HUDEP-2 (cell line): ENCODE measurements around the gene NOX4.

Experiments used
- DNase-seq, 76 experiments: peaks; one replicate each; lab custom pipeline; 2025; ENCODE audit not compliant: unreplicated experiment in 76 of 76; lab: John Stamatoyannopoulos, UW

Gene NOX4

GRCh38 chr11:89490981-89491690, at the start of gene NOX4:
NOX4 (minus strand) TSS chr11:89491375; CDS start chr11:89491246, 129 bp downstream.
- DNase-seq = no peak

- DNase-seq = no peak
These were observed 49.7 kb upstream of the NOX4 start for GRCh38 chr11:89540826-89541225.

GRCh38 chr11:89537936-89538335, 46.8 kb upstream of the NOX4 start:
- no peak for DNase-seq

- DNase-seq = no peak
These were observed 45.8 kb upstream of the NOX4 start for GRCh38 chr11:89536926-89537325.

GRCh38 chr11:89535221-89535620, 44.0 kb upstream of the NOX4 start:
- no peak for DNase-seq

GRCh38 chr11:89529626-89530380, 38.6 kb upstream of the NOX4 start:
- no peak for DNase-seq

GRCh38 chr11:89521792-89522191, 30.6 kb upstream of the NOX4 start:
- DNase-seq = no peak

- DNase-seq = no peak
These were observed 30.1 kb upstream of the NOX4 start for GRCh38 chr11:89521294-89521693.

- DNase-seq = no peak
These were observed 25.3 kb upstream of the NOX4 start for GRCh38 chr11:89516496-89516895.

- DNase-seq = no peak
These were observed 17.4 kb upstream of the NOX4 start for GRCh38 chr11:89508544-89508943.

GRCh38 chr11:89504270-89504669, 13.1 kb upstream of the NOX4 start:
- DNase-seq = no peak

GRCh38 chr11:89503422-89503821, 12.2 kb upstream of the NOX4 start:
- no peak for DNase-seq

- DNase-seq = no peak
These were observed 11.1 kb upstream of the NOX4 start for GRCh38 chr11:89502301-89502700.

- no peak for DNase-seq
These were observed 9.2 kb upstream of the NOX4 start for GRCh38 chr11:89500336-89500735.

GRCh38 chr11:89498845-89499448, 7.8 kb upstream of the NOX4 start:
- peak in 1 of 76 experiments; percentile 2 for DNase-seq

- DNase-seq = no peak
These were observed 4.8 kb upstream of the NOX4 start for GRCh38 chr11:89495951-89496350.

GRCh38 chr11:89493431-89493830, 2.3 kb upstream of the NOX4 start:
- DNase-seq = no peak

GRCh38 chr11:89490602-89490980, 584 bp downstream of the NOX4 start:
- no peak for DNase-seq

- DNase-seq = no peak
These were observed 1.2 kb downstream of the NOX4 start for GRCh38 chr11:89489930-89490329.

- DNase-seq = no peak
These were observed 4.2 kb downstream of the NOX4 start for GRCh38 chr11:89487016-89487415.

- DNase-seq = no peak
These were observed 6.3 kb downstream of the NOX4 start for GRCh38 chr11:89484896-89485295.

GRCh38 chr11:89477175-89477574, 14.0 kb downstream of the NOX4 start:
- DNase-seq = no peak
